Measurements from ENCODE around the gene CTPS2. TPM values are rescaled to one million over a fixed set of nuclear protein-coding genes. Genes with fewer than 3 reads are reported as not detected.
"Not testable (repeated sequence)": the region's sequence is repeated elsewhere in the genome, so short reads cannot be mapped to it uniquely, and the experiment has no call there.

The CTPS2 gene
- total RNA-seq, 6 experiments from 2014 or later, result 5.1 to 7.3 (median 6.5) TPM

- Mint-ChIP-seq H3K27me3 (ENCODE audit: insufficient read depth) (no peaks in the 10 kb centered on the region), H3K36me3 (ENCODE audit: low read depth) (peaks cover 15% of the 10 kb centered on the region), H3K27ac (peak within 1 kb of the TSS; percentile 100), H3K9me3 (no peaks in the 10 kb centered on the region), H3K4me1 (ENCODE audit: low read depth) (peaks cover 30% of the 10 kb centered on the region), H3K4me3 (peak within 1 kb of the TSS; percentile 92)
- TF ChIP-seq CTCF (IDR thresholded peaks at IDR 0.05), result no peak
- peak; percentile 95 for DNase-seq
Observed at GRCh38 chrX:16719334-16720084, 7.0 kb upstream of the CTPS2 start, which contains the start of gene SYAP1. SYAP1 (plus strand) TSS chrX:16719612; CDS start chrX:16719725, 113 bp downstream.

- H3K4me3 Mint-ChIP-seq, result peak overlapping the region; percentile 92
- peak overlapping the region; percentile 100 for H3K27ac Mint-ChIP-seq
- no peaks in the 10 kb centered on the region for H3K9me3 Mint-ChIP-seq
- peaks cover 13% of the 10 kb centered on the region for H3K36me3 Mint-ChIP-seq (ENCODE audit: low read depth)
- H3K27me3 Mint-ChIP-seq (ENCODE audit: insufficient read depth), result no peaks in the 10 kb centered on the region
- H3K4me1 Mint-ChIP-seq (ENCODE audit: low read depth), result peaks cover 29% of the 10 kb centered on the region
- no peak for DNase-seq
- no peak for TF ChIP-seq CTCF (IDR thresholded peaks at IDR 0.05)
Observed at GRCh38 chrX:16718824-16719333, 6.4 kb upstream of the CTPS2 start.

GRCh38 chrX:16716451-16716850 lies 4.0 kb upstream of the CTPS2 start:
- not testable (repeated sequence) for H3K9me3 Mint-ChIP-seq; H3K27me3 Mint-ChIP-seq (ENCODE audit: insufficient read depth); H3K4me3 Mint-ChIP-seq; H3K36me3 Mint-ChIP-seq (ENCODE audit: low read depth); DNase-seq; H3K27ac Mint-ChIP-seq
- H3K4me1 Mint-ChIP-seq (ENCODE audit: low read depth), result peaks cover 13% of the 10 kb centered on the region

GRCh38 chrX:16715638-16716037 lies 3.2 kb upstream of the CTPS2 start:
- H3K9me3 Mint-ChIP-seq; DNase-seq; H3K36me3 Mint-ChIP-seq (ENCODE audit: low read depth); H3K4me3 Mint-ChIP-seq; H3K27ac Mint-ChIP-seq; H3K27me3 Mint-ChIP-seq (ENCODE audit: insufficient read depth): not testable (repeated sequence)
- peaks cover 19% of the 10 kb centered on the region for H3K4me1 Mint-ChIP-seq (ENCODE audit: low read depth)

GRCh38 chrX:16714504-16714903 lies 2.0 kb upstream of the CTPS2 start:
- no peaks in the 10 kb centered on the region; the same call in 1 of the 2 replicates for H3K27me3 Mint-ChIP-seq (ENCODE audit: insufficient read depth)
- TF ChIP-seq CTCF (IDR thresholded peaks at IDR 0.05), result no peak
- H3K4me1 Mint-ChIP-seq (ENCODE audit: low read depth), result peaks cover 14% of the 10 kb centered on the region
- no peaks in the 10 kb centered on the region for H3K36me3 Mint-ChIP-seq (ENCODE audit: low read depth)
- H3K9me3 Mint-ChIP-seq, result no peaks in the 10 kb centered on the region
- H3K4me3 Mint-ChIP-seq, result no peak overlapping the region
- no peak overlapping the region for H3K27ac Mint-ChIP-seq
- DNase-seq, result no peak

- Mint-ChIP-seq H3K27ac (peak overlapping the region; percentile 78; the same call in 1 of the 2 replicates), H3K4me1 (ENCODE audit: low read depth) (peaks cover 7% of the 10 kb centered on the region), H3K9me3 (no peaks in the 10 kb centered on the region), H3K36me3 (ENCODE audit: low read depth) (no peaks in the 10 kb centered on the region), H3K27me3 (ENCODE audit: insufficient read depth) (no peaks in the 10 kb centered on the region; the same call in 1 of the 2 replicates), H3K4me3 (peak overlapping the region; percentile 88)
- TF ChIP-seq CTCF (IDR thresholded peaks at IDR 0.05), result no peak
- DNase-seq, result no peak
Observed at GRCh38 chrX:16711893-16712547, 449 bp downstream of the CTPS2 start.

Data from HFFc6 (cell line).